Stimulated activated CD8-positive, alpha-beta memory T cell treated with anti-CD3 and anti-CD28 coated beads, Interleukin-4, amount 100 ng/mL, for 24 hours (primary cell): ENCODE data around the gene UNC50.

Experiments
- DNase-seq: peaks from one replicate; pipeline ENCODE4 v3.0.0-alpha.2; 2020; ENCODE audit warnings: low read depth

UNC50 gene

DNA sequence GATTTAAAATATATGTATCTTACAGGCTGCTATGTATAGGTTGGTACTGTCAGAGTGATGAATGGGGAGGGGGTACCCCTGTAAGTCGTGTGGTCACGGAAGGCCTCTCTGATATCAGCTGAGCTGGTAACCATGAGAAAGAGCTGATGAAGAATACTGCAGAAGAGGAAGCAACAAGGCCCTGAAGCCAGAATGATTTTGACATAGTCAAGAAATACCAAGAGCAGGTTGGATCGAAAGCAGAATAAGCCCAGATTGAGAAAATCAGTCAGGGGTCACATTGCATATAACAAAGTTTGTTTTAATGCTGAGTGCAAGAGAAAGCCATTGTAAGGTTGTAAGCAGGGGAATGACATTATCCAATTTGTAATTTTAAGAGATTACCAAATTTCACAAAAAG is 57.3 kb downstream of the UNC50 start:
- DNase-seq = no peak
